Loucy (cell line): ENCODE measurements around the gene HERC2.
"Not testable (repeated sequence)": the region's sequence is repeated elsewhere in the genome, so short reads cannot be mapped to it uniquely, and the experiment has no call there.

Experiments
- CTCF ChIP-seq: fragments of 200-600 bp; sonication (generic); conservative IDR thresholded peaks from 2 replicates; pipeline ENCODE4 v1.5.1; 2014; ENCODE audit warnings: mild to moderate bottlenecking, antibody characterized with exemption, low read length
- EZH2phosphoT487 ChIP-seq: fragments of 200-600 bp; IDR thresholded peaks from 2 replicates; pipeline ENCODE4 v1.6.1; 2018; ENCODE audit warnings: antibody characterized with exemption, mild to moderate bottlenecking, moderate library complexity, borderline replicate concordance

GRCh38 chr15:28318828-28319227 lies 3.2 kb downstream of the HERC2 start:
- TF ChIP-seq CTCF, EZH2phosphoT487: not testable (repeated sequence)
